Endothelial cell of umbilical vein (primary cell): ENCODE measurements around the gene SCARF2. TPM values are rescaled to one million over a fixed set of nuclear protein-coding genes. Genes with fewer than 3 reads are reported as not detected.

ENCODE experiments used
- BruUV-seq: library from RNA; stranded (reverse); fragments of 400-500 nt; replicated peaks from 2 replicates; lab custom pipeline; 2021; lab: Mats Ljungman, UMichigan
- CTCF ChIA-PET: fragments of 300-600, 350-600 bp; sonication (Branson Sonifier 250); formaldehyde crosslinking; loops from one replicate; lab custom pipeline; 2021; ENCODE audit warnings: antibody characterized with exemption, inconsistent platforms; lab: Charles Lee
- POLR2A ChIA-PET: fragments of 300-600, 350-600 bp; sonication (Branson Sonifier 250); formaldehyde crosslinking; loops from one replicate; lab custom pipeline; 2021; ENCODE audit warnings: antibody characterized with exemption, inconsistent platforms; lab: Charles Lee
- DNase-seq: peaks from one replicate; pipeline ENCODE4 v3.0.0-alpha.2; 2011; ENCODE audit warnings: low read depth, low spot score
- FAIRE-seq: peaks from 2 replicates; lab custom pipeline; 2011; peaks lifted over from hg19 to GRCh38; lab: Jason Lieb, UNC
- H2AFZ ChIP-seq: 2 replicates; pipeline ENCODE4 v1.6.0; 2012; ENCODE audit warnings: low read depth, low read length, control low read depth, inconsistent platforms
- H3K27ac ChIP-seq: 2 replicates; pipeline ENCODE4 v1.5.1; 2011; ENCODE audit warnings: low read depth, mild to moderate bottlenecking, control low read depth, low read length, moderate library complexity; ENCODE audit not compliant: insufficient read depth
- H3K27me3 ChIP-seq, 2 experiments: 2 replicates each; pipeline versions ENCODE4 v1.6.0 to v1.6.1; 2011; ENCODE audit warnings: low read length in 2 of 2, mixed read lengths in 1 of 2; ENCODE audit not compliant: control insufficient read depth in 2 of 2, insufficient read depth in 2 of 2
- H3K36me3 ChIP-seq, 2 experiments: 2 replicates in 1 of 2; 3 replicates in 1 of 2; pipeline ENCODE4 v1.5.1; 2011; ENCODE audit warnings: low read length in 2 of 2, mild to moderate bottlenecking in 1 of 2, moderate library complexity in 1 of 2; ENCODE audit not compliant: control insufficient read depth in 2 of 2, insufficient read depth in 2 of 2; ENCODE audit errors: extremely low read depth in 1 of 2
- H3K4me1 ChIP-seq: 3 replicates; pipeline ENCODE4 v1.5.1; 2011; ENCODE audit warnings: mild to moderate bottlenecking, low read length; ENCODE audit not compliant: control insufficient read depth, insufficient read depth; ENCODE audit errors: extremely low read depth
- H3K4me2 ChIP-seq: 2 replicates; pipeline ENCODE4 v1.6.1; 2011; ENCODE audit warnings: low read length, control low read depth, mixed read lengths; ENCODE audit not compliant: insufficient read depth
- H3K4me3 ChIP-seq, 3 experiments: fragments of 200-600 bp in 1 of 3; sonication (generic), shearing (Covaris generic) in 1 of 3; replicated peaks in 1 of 3; 2 replicates each; pipeline ENCODE4 v1.5.1; 2011 to 2016; ENCODE audit warnings: control low read depth in 3 of 3, low read length in 3 of 3, mild to moderate bottlenecking in 2 of 3, inconsistent platforms in 1 of 3, low read depth in 1 of 3, moderate library complexity in 1 of 3; ENCODE audit not compliant: insufficient read depth in 1 of 3
- H3K79me2 ChIP-seq: 2 replicates; pipeline ENCODE4 v1.6.0; 2012; ENCODE audit warnings: low read length, inconsistent platforms; ENCODE audit not compliant: control insufficient read depth, insufficient read depth
- H3K9ac ChIP-seq: replicated peaks from 2 replicates; pipeline ENCODE3; 2011; ENCODE audit warnings: low read length, control low read depth; ENCODE audit not compliant: insufficient read depth; ENCODE audit errors: extremely low read depth
- H3K9me1 ChIP-seq: replicated peaks from 3 replicates; pipeline ENCODE4 v1.6.0; 2011; ENCODE audit warnings: mild to moderate bottlenecking, low read length; ENCODE audit not compliant: control insufficient read depth, insufficient read depth; ENCODE audit errors: extremely low read depth
- H3K9me3 ChIP-seq: replicated peaks from 2 replicates; pipeline ENCODE4 v1.5.1; 2012; ENCODE audit warnings: low read length, inconsistent platforms; ENCODE audit not compliant: control insufficient read depth, insufficient read depth
- H4K20me1 ChIP-seq: replicated peaks from 2 replicates; pipeline ENCODE3; 2011; ENCODE audit warnings: mild to moderate bottlenecking, low read length; ENCODE audit not compliant: control insufficient read depth, insufficient read depth; ENCODE audit errors: extremely low read depth
- CTCF ChIP-seq, 2 donors: IDR thresholded peaks; 1 replicate in 1 of 2; 2 replicates in 1 of 2; pipeline ENCODE4 v1.5.1; 2011; ENCODE audit warnings: low read length in 2 of 2, mild to moderate bottlenecking in 2 of 2, moderate library complexity in 2 of 2, control low read depth in 1 of 2, inconsistent platforms in 1 of 2, low read depth in 1 of 2; ENCODE audit not compliant: insufficient read depth in 1 of 2; ENCODE audit errors: extremely low read depth in 1 of 2
- EZH2 ChIP-seq: IDR thresholded peaks from 2 replicates; pipeline ENCODE4 v1.6.1; 2012; ENCODE audit warnings: borderline replicate concordance, low read depth, mild to moderate bottlenecking, moderate library complexity, low read length, inconsistent platforms; ENCODE audit not compliant: severe bottlenecking
- GATA2 ChIP-seq: IDR thresholded peaks from 2 replicates; pipeline ENCODE4 v1.7.0; 2011; ENCODE audit warnings: low read depth, mild to moderate bottlenecking, moderate library complexity, mixed read lengths, low read length; ENCODE audit not compliant: insufficient read length, insufficient read depth
- JUN ChIP-seq: IDR thresholded peaks from 2 replicates; pipeline ENCODE4 v1.6.1; 2011; ENCODE audit warnings: borderline replicate concordance, low read depth; ENCODE audit not compliant: insufficient read length, insufficient read depth
- MYC ChIP-seq: IDR thresholded peaks from one replicate; pipeline ENCODE4 v1.6.1; 2011; ENCODE audit warnings: mild to moderate bottlenecking, low read depth, low read length
- POLR2A ChIP-seq: IDR thresholded peaks from 2 replicates; pipeline ENCODE4 v1.6.1; 2012; ENCODE audit warnings: low read depth, mild to moderate bottlenecking, control low read depth, low read length
- POLR2AphosphoS5 ChIP-seq: IDR thresholded peaks from 2 replicates; pipeline ENCODE4 v1.6.1; 2012; ENCODE audit warnings: low read depth, mild to moderate bottlenecking, control low read depth, low read length, moderate library complexity; ENCODE audit not compliant: insufficient read depth
- dilution Hi-C: fragments of 300-500 bp; cut with MboI; formaldehyde crosslinking; loops from one replicate; pipeline ENCODE4 v1.15.0; 2019; ENCODE audit warnings: low sequenced_read_pairs; ENCODE audit not compliant: extremely low pct_ligation_motif_present
- intact Hi-C: fragments of 100-400 bp; cut with micrococcal nuclease; formaldehyde crosslinking; loops from one replicate; pipeline ENCODE4 v1.10.0; 2022
- polyA plus RNA-seq, 4 experiments: library from polyadenylated mRNA; depleted of rRNA in 3 of 4; stranded (reverse) in 3 of 4; unstranded in 1 of 4; fragments of >200 nt; gene quantifications; 2 replicates each; pipeline versions ENCODE4 v1.2.1 to v1.2.3, GENCODE V29; 2011 to 2012; ENCODE audit warnings: missing spikeins in 1 of 4
- total RNA-seq: library from RNA; stranded (reverse); gene quantifications from 2 replicates; pipeline ENCODE4 v1.2.3, GENCODE V29; 2021
- TF ChIP-seq, protein P1 (sequence below): IDR thresholded peaks from 2 replicates; pipeline ENCODE4 v1.6.1; 2011; ENCODE audit not compliant: insufficient read depth, insufficient read length

SCARF2 gene
- total and polyA plus RNA-seq, 2 donors (not counting 3 experiments of a cell fraction or from before 2014, with no cell fraction given): 15.7 to 20.1 TPM

DNA sequence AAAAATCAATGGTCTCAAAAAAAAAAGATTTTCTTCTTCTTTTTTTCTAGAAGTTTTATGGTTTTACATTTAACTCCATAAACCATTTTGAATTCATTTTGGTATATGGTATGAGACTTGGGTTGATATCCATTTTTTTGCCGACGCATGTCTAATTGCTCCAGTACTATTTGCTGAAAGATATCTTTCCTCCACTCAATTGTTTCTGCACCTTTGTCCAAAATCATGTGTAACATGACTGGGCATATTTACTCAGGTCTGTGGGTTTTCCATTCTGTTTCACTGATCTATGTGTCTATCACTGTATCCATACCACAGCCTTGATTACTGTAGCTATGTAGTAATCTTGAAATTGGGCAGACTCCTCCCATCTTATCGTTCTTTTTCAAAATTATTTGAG, 15.6 kb upstream of the SCARF2 start:
- no peaks in the 10 kb centered on the region for H3K9me3 ChIP-seq
- H3K4me1 ChIP-seq: no peaks in the 10 kb centered on the region
- intact Hi-C loops: no loop called here
- H3K27me3 ChIP-seq: no peaks in the 10 kb centered on the region
- H3K36me3 ChIP-seq: peaks cover 0 to 4% of the 10 kb centered on the region in 2 experiments
- H3K4me2 ChIP-seq: no peak overlapping the region
- dilution Hi-C loops: no loop called here
- no peaks in the 10 kb centered on the region for H3K79me2 ChIP-seq
- H2AFZ ChIP-seq: no peak overlapping the region
- H3K9ac ChIP-seq: no peak overlapping the region
- POLR2A ChIA-PET: no interaction called here
- H4K20me1 ChIP-seq: no peaks in the 10 kb centered on the region
- DNase-seq (no peak), FAIRE-seq (no peak)
- TF ChIP-seq POLR2A (no peak), JUN (no peak), EZH2 (no peak), MYC (no peak), CTCF (IDR thresholded peaks at IDR 0.05; ENCODE audit: extremely low read depth in 1 of 2, insufficient read depth in 1 of 2, low read depth in 1 of 2, low read length in 2 of 2) (no peak), GATA2 (no peak), POLR2AphosphoS5 (no peak)
- TF ChIP-seq, protein P1, sequence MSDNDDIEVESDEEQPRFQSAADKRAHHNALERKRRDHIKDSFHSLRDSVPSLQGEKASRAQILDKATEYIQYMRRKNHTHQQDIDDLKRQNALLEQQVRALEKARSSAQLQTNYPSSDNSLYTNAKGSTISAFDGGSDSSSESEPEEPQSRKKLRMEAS: no peak
- H3K27ac ChIP-seq: no peak overlapping the region
- no TSS peak for BruUV-seq
- H3K9me1 ChIP-seq: no peaks in the 10 kb centered on the region
- no peak overlapping the region for H3K4me3 ChIP-seq
- CTCF ChIA-PET: interaction anchor here (1.6 to 5.8 kb wide), 2 partner anchors 21 to 36 kb away, joined by 3 to 337 read pairs; no protein-coding TSS in a partner anchor
